ENCODE data around the gene TOPORS. TPM values are rescaled to one million over a fixed set of nuclear protein-coding genes. Genes with fewer than 3 reads are reported as not detected.

Gene TOPORS
- total RNA-seq, 4 donors from 2014 or later, result 12.8 to 49.3 (median 27.3) TPM

DNA sequence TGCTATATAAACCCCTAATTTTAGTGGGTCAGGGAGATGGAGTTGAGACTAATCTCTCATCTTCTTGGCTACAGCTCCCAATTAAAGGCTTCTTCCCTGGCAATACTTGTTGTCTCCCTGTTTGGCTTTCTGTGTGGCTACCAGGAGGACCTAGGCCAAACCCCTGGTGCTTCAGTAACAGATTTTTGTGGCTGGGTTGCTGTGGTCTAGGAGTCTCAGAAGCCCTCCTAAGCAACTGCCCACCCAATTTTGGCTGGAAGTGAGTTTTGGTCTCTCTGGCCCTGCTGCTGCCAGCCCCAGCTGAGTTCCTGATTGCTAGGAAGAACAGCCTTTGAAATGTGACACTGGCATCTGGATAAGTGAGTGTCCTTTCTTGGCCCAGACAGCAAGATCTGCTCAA is 36.1 kb downstream of the TOPORS start:
- Histone ChIP-seq H3K27ac (no peak overlapping the region), H3K36me3 (no peaks in the 10 kb centered on the region), H3K4me1 (no peaks in the 10 kb centered on the region), H3K27me3 (no peaks in the 10 kb centered on the region), H3K4me3 (no peak overlapping the region), H3K9me3 (no peaks in the 10 kb centered on the region)
- DNase-seq, result no peak
- intact Hi-C loops (cut with DNase I; ENCODE audit: low total_unique reads), result no loop called here
- no peak for TF ChIP-seq POLR2A (IDR thresholded peaks at IDR 0.05)
- TF ChIP-seq, protein P1, sequence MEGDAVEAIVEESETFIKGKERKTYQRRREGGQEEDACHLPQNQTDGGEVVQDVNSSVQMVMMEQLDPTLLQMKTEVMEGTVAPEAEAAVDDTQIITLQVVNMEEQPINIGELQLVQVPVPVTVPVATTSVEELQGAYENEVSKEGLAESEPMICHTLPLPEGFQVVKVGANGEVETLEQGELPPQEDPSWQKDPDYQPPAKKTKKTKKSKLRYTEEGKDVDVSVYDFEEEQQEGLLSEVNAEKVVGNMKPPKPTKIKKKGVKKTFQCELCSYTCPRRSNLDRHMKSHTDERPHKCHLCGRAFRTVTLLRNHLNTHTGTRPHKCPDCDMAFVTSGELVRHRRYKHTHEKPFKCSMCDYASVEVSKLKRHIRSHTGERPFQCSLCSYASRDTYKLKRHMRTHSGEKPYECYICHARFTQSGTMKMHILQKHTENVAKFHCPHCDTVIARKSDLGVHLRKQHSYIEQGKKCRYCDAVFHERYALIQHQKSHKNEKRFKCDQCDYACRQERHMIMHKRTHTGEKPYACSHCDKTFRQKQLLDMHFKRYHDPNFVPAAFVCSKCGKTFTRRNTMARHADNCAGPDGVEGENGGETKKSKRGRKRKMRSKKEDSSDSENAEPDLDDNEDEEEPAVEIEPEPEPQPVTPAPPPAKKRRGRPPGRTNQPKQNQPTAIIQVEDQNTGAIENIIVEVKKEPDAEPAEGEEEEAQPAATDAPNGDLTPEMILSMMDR (IDR thresholded peaks at IDR 0.05), result no peak

DNA sequence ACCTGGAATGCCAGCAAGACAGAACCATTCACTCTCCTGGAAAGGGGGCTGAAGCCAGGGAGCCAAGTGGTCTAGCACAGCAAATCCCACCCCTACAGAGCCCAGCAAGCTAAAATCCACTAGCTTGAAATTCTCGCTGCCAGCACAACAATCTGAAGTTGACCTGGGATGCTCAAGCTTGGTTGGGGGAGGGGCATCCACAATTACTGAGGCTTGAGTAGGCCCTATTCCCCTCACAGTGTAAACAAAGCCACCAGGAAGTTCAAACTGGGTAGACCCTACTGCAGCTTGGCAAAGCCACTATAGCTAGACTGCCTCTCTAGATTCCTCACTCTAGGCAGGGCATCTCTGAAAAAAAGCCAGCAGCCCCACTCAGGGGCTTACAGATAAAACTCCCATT is 43.7 kb downstream of the TOPORS start:
- no peak for DNase-seq
- intact Hi-C loops (cut with DNase I; ENCODE audit: low total_unique reads), result no loop called here
- H3K4me3 ChIP-seq, result no peak overlapping the region
- H3K27me3 ChIP-seq, result no peaks in the 10 kb centered on the region
- no peaks in the 10 kb centered on the region for H3K4me1 ChIP-seq
- no peaks in the 10 kb centered on the region for H3K9me3 ChIP-seq
- H3K27ac ChIP-seq, result no peak overlapping the region
- H3K36me3 ChIP-seq, result no peaks in the 10 kb centered on the region
- TF ChIP-seq, protein P1 (IDR thresholded peaks at IDR 0.05), result no peak
- TF ChIP-seq POLR2A (IDR thresholded peaks at IDR 0.05), result no peak

DNA sequence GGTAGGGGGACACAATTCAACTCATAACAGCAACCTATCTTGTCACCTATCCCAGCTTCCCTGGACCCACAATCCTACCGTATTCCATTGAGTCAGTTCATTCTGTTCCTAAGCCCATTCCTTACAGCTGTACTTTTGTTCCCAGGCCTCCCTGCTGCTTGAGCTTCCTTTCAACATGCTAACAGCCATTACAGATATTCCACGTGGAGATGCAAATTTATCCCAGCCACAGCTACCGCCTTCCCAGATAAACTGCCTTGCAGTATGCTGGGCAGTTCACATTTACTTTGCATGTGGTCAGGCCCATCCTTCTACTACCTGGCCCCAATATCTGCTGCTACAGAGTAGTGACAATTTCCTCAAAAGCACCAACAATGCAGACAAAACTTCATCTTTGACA is 49.4 kb downstream of the TOPORS start:
- intact Hi-C loops (cut with DNase I; ENCODE audit: low total_unique reads), result no loop called here
- Histone ChIP-seq H3K9me3 (no peaks in the 10 kb centered on the region), H3K36me3 (no peaks in the 10 kb centered on the region), H3K4me1 (no peaks in the 10 kb centered on the region), H3K27me3 (no peaks in the 10 kb centered on the region), H3K27ac (no peak overlapping the region), H3K4me3 (no peak overlapping the region)
- TF ChIP-seq, protein P1 (IDR thresholded peaks at IDR 0.05), result no peak
- TF ChIP-seq POLR2A (IDR thresholded peaks at IDR 0.05), result no peak
- no peak for DNase-seq

DNA sequence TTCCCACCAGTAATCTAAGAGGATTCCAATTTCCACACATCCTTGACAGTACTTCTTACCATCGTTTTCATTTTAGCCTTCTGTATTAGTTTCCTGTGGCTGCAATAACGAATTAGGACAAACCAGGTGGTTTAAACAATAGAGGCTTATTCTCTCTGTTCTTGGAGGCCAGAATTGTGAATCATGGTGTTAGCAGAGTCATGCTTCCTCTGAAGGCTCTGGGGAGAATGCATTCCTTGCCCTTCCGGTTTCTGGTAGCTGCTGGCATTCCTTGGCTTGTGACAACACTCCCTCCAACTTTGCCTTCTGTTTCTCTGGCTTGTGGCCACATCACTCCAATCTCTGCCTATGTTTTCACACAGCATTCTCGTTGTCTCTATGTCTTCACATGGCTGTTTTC is 49.9 kb downstream of the TOPORS start:
- H3K4me3 ChIP-seq, result no peak overlapping the region
- TF ChIP-seq, protein P1 (IDR thresholded peaks at IDR 0.05), result no peak
- no peak for TF ChIP-seq POLR2A (IDR thresholded peaks at IDR 0.05)
- no peak overlapping the region for H3K27ac ChIP-seq
- intact Hi-C loops (cut with DNase I; ENCODE audit: low total_unique reads), result no loop called here
- no peaks in the 10 kb centered on the region for H3K4me1 ChIP-seq
- no peaks in the 10 kb centered on the region for H3K27me3 ChIP-seq
- H3K9me3 ChIP-seq, result no peaks in the 10 kb centered on the region
- DNase-seq, result no peak
- H3K36me3 ChIP-seq, result no peaks in the 10 kb centered on the region

DNA sequence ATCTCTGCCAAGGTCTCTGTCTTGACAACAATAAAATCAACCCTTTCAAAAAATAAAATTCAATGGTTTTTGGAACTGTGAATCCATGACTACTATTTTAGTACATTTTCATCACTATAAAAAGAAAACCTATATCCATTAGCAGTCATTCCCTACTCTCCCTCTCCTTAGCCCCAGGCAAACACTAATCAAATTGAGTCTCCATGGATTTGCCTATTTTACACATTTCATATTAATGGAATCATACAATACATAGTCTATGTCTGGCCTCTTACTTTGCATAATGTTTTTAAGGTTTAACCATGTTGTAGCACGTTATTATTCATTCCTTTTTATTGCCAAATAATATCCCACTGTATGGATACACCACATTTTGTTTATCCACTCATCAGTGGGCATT is 50.5 kb downstream of the TOPORS start:
- intact Hi-C loops (cut with DNase I; ENCODE audit: low total_unique reads), result no loop called here

More for the DNA sequence above, 50.5 kb downstream of the TOPORS start:
- H3K36me3 ChIP-seq, result no peaks in the 10 kb centered on the region
- no peaks in the 10 kb centered on the region for H3K27me3 ChIP-seq
- H3K27ac ChIP-seq, result no peak overlapping the region
- TF ChIP-seq, protein P1 (IDR thresholded peaks at IDR 0.05), result no peak
- no peak for TF ChIP-seq POLR2A (IDR thresholded peaks at IDR 0.05)
- no peaks in the 10 kb centered on the region for H3K9me3 ChIP-seq
- DNase-seq, result no peak
- H3K4me1 ChIP-seq, result no peaks in the 10 kb centered on the region
- no peak overlapping the region for H3K4me3 ChIP-seq
